MM.1S (cell line): Measurements from ENCODE around the gene SERP1.

Source experiments
- DNase-seq: peaks from one replicate; pipeline ENCODE4 v3.0.0-alpha.2; 2015
- H2AFZ ChIP-seq: fragments of 300-600 bp; sonication (generic); 2 replicates; pipeline ENCODE4 v1.6.0; 2016; ENCODE audit warnings: antibody characterized with exemption, low read length
- H3F3A ChIP-seq: fragments of 300-600 bp; sonication (generic); 2 replicates; pipeline ENCODE4 v1.6.1; 2016; ENCODE audit warnings: mild to moderate bottlenecking, antibody characterized with exemption, low read length, moderate library complexity, mixed read lengths; ENCODE audit not compliant: insufficient read depth
- H3K27ac ChIP-seq: fragments of 300-600 bp; sonication (generic); 2 replicates; pipeline ENCODE4 v1.5.1; 2016; ENCODE audit warnings: mild to moderate bottlenecking, low read length
- H3K27me3 ChIP-seq: fragments of 300-600 bp; sonication (generic); replicated peaks from 2 replicates; pipeline ENCODE4 v1.6.0; 2016; ENCODE audit warnings: low read length; ENCODE audit not compliant: insufficient read depth
- H3K36me3 ChIP-seq: fragments of 300-600 bp; sonication (generic); replicated peaks from 2 replicates; pipeline ENCODE4 v1.6.1; 2016; ENCODE audit warnings: mild to moderate bottlenecking, low read length, mixed read lengths; ENCODE audit not compliant: insufficient read depth
- H3K4me1 ChIP-seq: fragments of 300-600 bp; sonication (generic); 2 replicates; pipeline ENCODE4 v1.6.1; 2016; ENCODE audit warnings: low read length, mixed read lengths
- H3K4me2 ChIP-seq: fragments of 300-600 bp; sonication (generic); 2 replicates; pipeline ENCODE4 v1.6.0; 2016; ENCODE audit warnings: low read depth, low read length
- H3K4me3 ChIP-seq: fragments of 300-600 bp; sonication (generic); 2 replicates; pipeline ENCODE4 v1.5.1; 2016; ENCODE audit warnings: low read length, mixed read lengths
- H3K79me2 ChIP-seq: fragments of 300-600 bp; sonication (generic); 2 replicates; pipeline ENCODE4 v1.6.1; 2016; ENCODE audit warnings: mixed run types, low read length, mixed read lengths
- H3K9ac ChIP-seq: fragments of 300-600 bp; sonication (generic); 2 replicates; pipeline ENCODE4 v1.6.1; 2016; ENCODE audit warnings: low read length, mixed read lengths
- H3K9me2 ChIP-seq: fragments of 300-600 bp; sonication (generic); replicated peaks from 2 replicates; pipeline ENCODE4 v1.6.1; 2016; ENCODE audit warnings: mild to moderate bottlenecking, low read length, mixed read lengths; ENCODE audit not compliant: insufficient read depth
- H3K9me3 ChIP-seq: fragments of 300-600 bp; sonication (generic); replicated peaks from 2 replicates; pipeline ENCODE4 v1.6.1; 2016; ENCODE audit warnings: mild to moderate bottlenecking, low read length, mixed read lengths; ENCODE audit not compliant: insufficient read depth
- H4K20me1 ChIP-seq: fragments of 300-600 bp; sonication (generic); 2 replicates; pipeline ENCODE4 v1.6.1; 2016; ENCODE audit warnings: mild to moderate bottlenecking, low read length, moderate library complexity, mixed read lengths; ENCODE audit not compliant: insufficient read depth
- CTCF ChIP-seq: fragments of 300-600 bp; sonication (generic); IDR thresholded peaks from 2 replicates; pipeline ENCODE4 v1.5.1; 2016; ENCODE audit warnings: antibody characterized with exemption, low read length, mixed read lengths
- EZH2 ChIP-seq: fragments of 300-600 bp; sonication (generic); optimal IDR thresholded peaks from 2 replicates; pipeline ENCODE3; 2017; ENCODE audit warnings: low read depth, mild to moderate bottlenecking, antibody characterized with exemption, low read length, mixed read lengths
- EZH2phosphoT487 ChIP-seq: fragments of 300-600 bp; sonication (generic); IDR thresholded peaks from 2 replicates; pipeline ENCODE4 v1.6.1; 2018; ENCODE audit warnings: antibody characterized with exemption, low read length

The SERP1 gene

GRCh38 chr3:150519026-150519425 is 27.3 kb downstream of the SERP1 start:
- H3K9me2 ChIP-seq: no peaks in the 10 kb centered on the region
- H3K27ac ChIP-seq: no peak overlapping the region
- H3K4me3 ChIP-seq: no peak overlapping the region
- no peak overlapping the region for H3K9ac ChIP-seq
- TF ChIP-seq CTCF (no peak), EZH2 (no peak), EZH2phosphoT487 (no peak)
- no peaks in the 10 kb centered on the region for H4K20me1 ChIP-seq
- H2AFZ ChIP-seq: no peak overlapping the region
- H3F3A ChIP-seq: no peaks in the 10 kb centered on the region
- H3K27me3 ChIP-seq: no peaks in the 10 kb centered on the region
- no peaks in the 10 kb centered on the region for H3K79me2 ChIP-seq
- H3K36me3 ChIP-seq: no peaks in the 10 kb centered on the region
- no peak for DNase-seq
- no peaks in the 10 kb centered on the region; the same call in 1 of the 2 replicates for H3K9me3 ChIP-seq
- H3K4me2 ChIP-seq: no peak overlapping the region
- no peaks in the 10 kb centered on the region for H3K4me1 ChIP-seq

GRCh38 chr3:150515210-150515609 is 31.1 kb downstream of the SERP1 start:
- Histone ChIP-seq H3K36me3 (no peaks in the 10 kb centered on the region), H3K9ac (no peak overlapping the region), H2AFZ (no peak overlapping the region), H3K9me3 (no peaks in the 10 kb centered on the region), H3K4me3 (no peak overlapping the region), H3K4me2 (no peak overlapping the region), H3F3A (no peaks in the 10 kb centered on the region), H3K9me2 (no peaks in the 10 kb centered on the region), H3K4me1 (no peaks in the 10 kb centered on the region), H3K79me2 (no peaks in the 10 kb centered on the region), H4K20me1 (no peaks in the 10 kb centered on the region), H3K27me3 (no peaks in the 10 kb centered on the region), H3K27ac (no peak overlapping the region)
- TF ChIP-seq EZH2phosphoT487 (no peak), CTCF (no peak), EZH2 (no peak)
- no peak for DNase-seq

GRCh38 chr3:150511122-150511821 is 35.0 kb downstream of the SERP1 start:
- Histone ChIP-seq H4K20me1 (no peaks in the 10 kb centered on the region), H3K27me3 (no peaks in the 10 kb centered on the region), H3K9me3 (no peaks in the 10 kb centered on the region), H3K79me2 (no peaks in the 10 kb centered on the region), H3K36me3 (no peaks in the 10 kb centered on the region), H2AFZ (no peak overlapping the region), H3K4me1 (no peaks in the 10 kb centered on the region), H3K9ac (no peak overlapping the region), H3K9me2 (no peaks in the 10 kb centered on the region), H3K4me3 (no peak overlapping the region), H3K4me2 (no peak overlapping the region), H3K27ac (no peak overlapping the region), H3F3A (no peaks in the 10 kb centered on the region)
- no peak for DNase-seq
- no peak for TF ChIP-seq CTCF
